Measurements from ENCODE around the gene MAPK8IP1. TPM values are rescaled to one million over a fixed set of nuclear protein-coding genes. Genes with fewer than 3 reads are reported as not detected.

The MAPK8IP1 gene
- total RNA-seq, 1 donor from 2014 or later, result 11.5 TPM

DNA sequence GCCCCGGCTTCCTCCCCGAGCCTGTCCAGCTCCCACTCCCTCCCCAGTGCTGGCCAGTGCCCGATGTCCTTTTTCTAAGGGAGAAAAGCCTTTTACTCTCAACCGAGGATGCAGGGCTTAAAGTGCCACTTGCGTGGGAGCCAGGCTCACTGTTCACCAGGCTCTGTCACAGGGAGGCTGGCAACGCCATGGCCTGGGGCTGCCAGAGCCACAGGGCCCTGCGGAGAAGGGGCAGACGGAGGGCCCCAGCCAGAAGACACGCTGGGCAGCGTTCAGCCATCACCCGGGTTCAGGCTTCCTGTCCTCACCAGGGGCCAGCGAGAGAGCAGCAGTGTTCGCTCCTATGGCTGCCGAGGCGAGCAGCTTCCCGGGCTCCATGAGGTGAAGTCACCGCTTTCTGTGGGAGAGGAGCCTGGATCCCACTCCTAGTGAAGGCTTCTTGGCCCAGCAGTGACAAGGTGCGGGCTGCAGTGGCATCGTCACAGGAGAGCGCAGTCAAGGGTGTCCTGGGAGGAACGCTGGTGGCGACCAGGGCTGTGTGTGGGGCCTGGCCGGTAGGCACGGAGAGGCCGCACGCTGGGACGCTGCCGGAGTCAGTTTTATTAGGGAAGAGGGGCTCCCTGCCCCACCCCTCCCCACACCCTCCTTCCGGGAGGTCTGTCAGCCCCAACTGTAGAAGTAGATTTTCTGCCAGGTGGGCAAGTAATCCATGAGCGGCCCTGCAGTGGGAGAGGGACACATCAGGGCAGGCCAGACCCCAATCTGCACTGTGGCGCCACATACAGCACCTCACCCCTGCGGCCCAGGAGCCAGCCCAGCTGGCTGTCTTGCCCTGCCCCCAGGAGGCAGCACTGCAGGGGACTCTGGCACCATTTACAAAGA, 24.4 kb downstream of the MAPK8IP1 start:
- Mint-ChIP-seq H3K9me3 (no peaks in the 10 kb centered on the region), H3K4me3 (no peak overlapping the region), H3K27me3 (ENCODE audit: low read depth) (no peaks in the 10 kb centered on the region), H3K36me3 (peaks cover 7% of the 10 kb centered on the region), H3K4me1 (no peaks in the 10 kb centered on the region), H3K27ac (no peak overlapping the region)
- TF ChIP-seq CTCF (IDR thresholded peaks at IDR 0.05; ENCODE audit: unreplicated experiment), result no peak
- no peak for DNase-seq (ENCODE audit: low spot score in 2 of 2, unreplicated experiment in 2 of 2)

GRCh38 chr11:45910623-45911022, 25.2 kb downstream of the MAPK8IP1 start:
- Mint-ChIP-seq H3K4me3 (no peak overlapping the region), H3K4me1 (no peaks in the 10 kb centered on the region), H3K27ac (no peak overlapping the region), H3K27me3 (ENCODE audit: low read depth) (no peaks in the 10 kb centered on the region), H3K9me3 (no peaks in the 10 kb centered on the region), H3K36me3 (peaks cover 7% of the 10 kb centered on the region)
- no peak for TF ChIP-seq CTCF (IDR thresholded peaks at IDR 0.05; ENCODE audit: unreplicated experiment)
- DNase-seq (ENCODE audit: low spot score in 2 of 2, unreplicated experiment in 2 of 2), result no peak

DNA sequence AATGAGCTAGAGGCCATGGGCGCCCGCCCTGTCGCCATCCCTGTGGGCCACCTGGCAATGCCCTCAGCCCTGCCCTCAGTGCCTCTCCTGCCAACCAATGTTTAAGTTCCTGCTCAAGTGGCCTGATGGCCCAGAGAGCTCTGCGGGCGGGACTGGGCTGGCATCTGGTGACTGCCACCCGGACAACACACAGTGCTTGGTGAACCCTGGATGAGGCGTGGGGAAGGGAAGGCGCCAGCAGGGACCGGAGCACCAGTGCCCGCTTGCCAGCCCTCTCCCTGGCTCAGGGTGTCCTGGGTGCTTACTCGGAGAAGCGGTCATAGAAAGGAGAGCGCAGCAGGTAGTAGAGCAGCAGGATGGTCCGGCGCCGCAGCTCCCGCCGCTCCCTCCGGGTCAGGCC, 28.1 kb downstream of the MAPK8IP1 start:
- Mint-ChIP-seq H3K4me3 (no peak overlapping the region), H3K27ac (no peak overlapping the region), H3K27me3 (ENCODE audit: low read depth) (no peaks in the 10 kb centered on the region), H3K4me1 (peaks cover 10% of the 10 kb centered on the region), H3K36me3 (peaks cover 7% of the 10 kb centered on the region), H3K9me3 (no peaks in the 10 kb centered on the region)
- no peak for DNase-seq (ENCODE audit: low spot score in 2 of 2, unreplicated experiment in 2 of 2)
- TF ChIP-seq CTCF (IDR thresholded peaks at IDR 0.05; ENCODE audit: unreplicated experiment), result no peak

- H3K27me3 Mint-ChIP-seq (ENCODE audit: low read depth), result no peaks in the 10 kb centered on the region
- no peaks in the 10 kb centered on the region for H3K9me3 Mint-ChIP-seq
- H3K4me1 Mint-ChIP-seq, result peaks cover 12% of the 10 kb centered on the region
- DNase-seq (ENCODE audit: low spot score in 2 of 2, unreplicated experiment in 2 of 2), result no peak
- H3K27ac Mint-ChIP-seq, result no peak overlapping the region
- TF ChIP-seq CTCF (IDR thresholded peaks at IDR 0.05; ENCODE audit: unreplicated experiment), result no peak
- H3K4me3 Mint-ChIP-seq, result no peak overlapping the region
- H3K36me3 Mint-ChIP-seq, result peaks cover 7% of the 10 kb centered on the region
These were observed 28.6 kb downstream of the MAPK8IP1 start for GRCh38 chr11:45913942-45914635.

GRCh38 chr11:45915446-45915845, 30.0 kb downstream of the MAPK8IP1 start:
- TF ChIP-seq CTCF (IDR thresholded peaks at IDR 0.05; ENCODE audit: unreplicated experiment), result no peak
- DNase-seq (ENCODE audit: low spot score in 2 of 2, unreplicated experiment in 2 of 2), result no peak
- peak overlapping the region; percentile 38 for H3K4me3 Mint-ChIP-seq
- H3K9me3 Mint-ChIP-seq, result no peaks in the 10 kb centered on the region
- peaks cover 7% of the 10 kb centered on the region for H3K36me3 Mint-ChIP-seq
- H3K27me3 Mint-ChIP-seq (ENCODE audit: low read depth), result peaks cover 2% of the 10 kb centered on the region
- no peak overlapping the region for H3K27ac Mint-ChIP-seq
- H3K4me1 Mint-ChIP-seq, result peaks cover 12% of the 10 kb centered on the region
